ENCODE measurements around the gene SHC3. TPM values are rescaled to one million over a fixed set of nuclear protein-coding genes. Genes with fewer than 3 reads are reported as not detected.

Gene SHC3
- total RNA-seq, 1 experiment from 2014 or later, result 0.27 TPM

DNA sequence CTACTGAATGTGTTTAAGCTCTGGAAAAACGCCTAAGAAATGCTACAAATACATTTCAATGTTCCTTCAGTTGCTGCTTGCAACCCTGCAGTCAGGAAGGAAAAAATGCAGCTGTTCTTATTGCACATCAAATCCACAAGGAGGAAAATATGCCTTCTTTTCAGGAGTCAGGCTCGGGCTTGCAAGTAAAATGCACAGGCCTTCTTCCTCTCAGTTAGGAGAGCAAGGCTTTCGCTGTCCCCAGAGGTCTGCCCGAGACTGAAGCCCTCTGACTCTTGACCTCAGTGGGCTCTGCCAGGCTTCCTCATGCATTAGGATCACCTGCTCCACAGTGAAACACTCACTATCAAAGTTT, 899 bp upstream of the SHC3 start:
- intact Hi-C loops (cut with micrococcal nuclease), result no loop called here
- Histone ChIP-seq H3K27ac (ENCODE audit: low read depth, low read length) (peak overlapping the region; percentile 93), H3K36me3 (ENCODE audit: control insufficient read depth in 1 of 2, insufficient read depth in 2 of 2, low read length in 2 of 2) (no peaks in the 10 kb centered on the region), H4K20me1 (ENCODE audit: insufficient read depth) (no peaks in the 10 kb centered on the region), H2AFZ (ENCODE audit: low read depth, low read length, poor library complexity, severe bottlenecking) (peak overlapping the region; percentile 72), H3K9ac (ENCODE audit: low read length) (peak overlapping the region; percentile 53), H3K9me3 (ENCODE audit: control insufficient read depth in 1 of 2, insufficient read depth in 1 of 2, low read depth in 1 of 2, low read length in 2 of 2) (no peaks in the 10 kb centered on the region), H3K9me2 (ENCODE audit: insufficient read depth) (no peaks in the 10 kb centered on the region), H3K27me3 (ENCODE audit: insufficient read depth, low read length) (no peaks in the 10 kb centered on the region), H3K4me2 (ENCODE audit: low read length) (peak overlapping the region; percentile 76), H3K79me2 (ENCODE audit: insufficient read depth, low read length) (no peaks in the 10 kb centered on the region), H3K4me1 (ENCODE audit: control insufficient read depth in 1 of 2, insufficient read depth in 2 of 2, low read length in 2 of 2) (peaks cover 23% of the 10 kb centered on the region in 2 experiments; a peak in 3 of 4 replicates), H3K4me3 (replicated peaks in 1 of 2; ENCODE audit: low read depth in 1 of 2, low read length in 2 of 2) (peak overlapping the region; percentile 34 to 51)
- DNase-seq (ENCODE audit: low read depth, low spot score), result no peak
- RAD21 ChIA-PET (ENCODE audit: low non-redundant PET in 1 of 2, low total read pairs in 2 of 2, uncharacterized antibody in 2 of 2, unreplicated experiment in 2 of 2), result no interaction called here
- POLR2A ChIA-PET, result no interaction called here
- TF ChIP-seq RAD21 (IDR thresholded peaks at IDR 0.05; ENCODE audit: low read depth), result no peak
- TF ChIP-seq, protein P1, sequence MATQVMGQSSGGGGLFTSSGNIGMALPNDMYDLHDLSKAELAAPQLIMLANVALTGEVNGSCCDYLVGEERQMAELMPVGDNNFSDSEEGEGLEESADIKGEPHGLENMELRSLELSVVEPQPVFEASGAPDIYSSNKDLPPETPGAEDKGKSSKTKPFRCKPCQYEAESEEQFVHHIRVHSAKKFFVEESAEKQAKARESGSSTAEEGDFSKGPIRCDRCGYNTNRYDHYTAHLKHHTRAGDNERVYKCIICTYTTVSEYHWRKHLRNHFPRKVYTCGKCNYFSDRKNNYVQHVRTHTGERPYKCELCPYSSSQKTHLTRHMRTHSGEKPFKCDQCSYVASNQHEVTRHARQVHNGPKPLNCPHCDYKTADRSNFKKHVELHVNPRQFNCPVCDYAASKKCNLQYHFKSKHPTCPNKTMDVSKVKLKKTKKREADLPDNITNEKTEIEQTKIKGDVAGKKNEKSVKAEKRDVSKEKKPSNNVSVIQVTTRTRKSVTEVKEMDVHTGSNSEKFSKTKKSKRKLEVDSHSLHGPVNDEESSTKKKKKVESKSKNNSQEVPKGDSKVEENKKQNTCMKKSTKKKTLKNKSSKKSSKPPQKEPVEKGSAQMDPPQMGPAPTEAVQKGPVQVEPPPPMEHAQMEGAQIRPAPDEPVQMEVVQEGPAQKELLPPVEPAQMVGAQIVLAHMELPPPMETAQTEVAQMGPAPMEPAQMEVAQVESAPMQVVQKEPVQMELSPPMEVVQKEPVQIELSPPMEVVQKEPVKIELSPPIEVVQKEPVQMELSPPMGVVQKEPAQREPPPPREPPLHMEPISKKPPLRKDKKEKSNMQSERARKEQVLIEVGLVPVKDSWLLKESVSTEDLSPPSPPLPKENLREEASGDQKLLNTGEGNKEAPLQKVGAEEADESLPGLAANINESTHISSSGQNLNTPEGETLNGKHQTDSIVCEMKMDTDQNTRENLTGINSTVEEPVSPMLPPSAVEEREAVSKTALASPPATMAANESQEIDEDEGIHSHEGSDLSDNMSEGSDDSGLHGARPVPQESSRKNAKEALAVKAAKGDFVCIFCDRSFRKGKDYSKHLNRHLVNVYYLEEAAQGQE (IDR thresholded peaks at IDR 0.05; ENCODE audit: low read depth), result no peak
- TF ChIP-seq, protein P2, sequence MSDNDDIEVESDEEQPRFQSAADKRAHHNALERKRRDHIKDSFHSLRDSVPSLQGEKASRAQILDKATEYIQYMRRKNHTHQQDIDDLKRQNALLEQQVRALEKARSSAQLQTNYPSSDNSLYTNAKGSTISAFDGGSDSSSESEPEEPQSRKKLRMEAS (IDR thresholded peaks at IDR 0.05), result peak; percentile 9; the same call in 1 of the 2 replicates
- TF ChIP-seq JUND (IDR thresholded peaks at IDR 0.05), result no peak
- no peak for TF ChIP-seq SIN3A (IDR thresholded peaks at IDR 0.05; ENCODE audit: low read depth)
- TF ChIP-seq FOSL1 (IDR thresholded peaks at IDR 0.05; ENCODE audit: low read depth), result no peak
- CTCF ChIA-PET, result interaction anchor here (1.1 kb wide), 1 partner anchor 8 kb away, joined by 3 read pairs; no protein-coding TSS in a partner anchor
- no TSS peak for BruUV-seq (replicated peaks)
- ATAC-seq, result no peak

All from HCT116 (cell line).